GM04504 (cell line): ENCODE data around the gene SHANK3.

Source experiments
- DNase-seq: peaks from one replicate; pipeline ENCODE4 v3.0.0-alpha.2; 2012; ENCODE audit warnings: low read depth

The SHANK3 gene

GRCh38 chr22:50699756-50700386, 27.2 kb downstream of the SHANK3 start:
- DNase-seq = no peak

- no peak for DNase-seq
These were observed 27.9 kb downstream of the SHANK3 start for GRCh38 chr22:50700387-50701075.

- DNase-seq = no peak
These were observed 28.4 kb downstream of the SHANK3 start for GRCh38 chr22:50701076-50701419.

- no peak for DNase-seq
These were observed 29.0 kb downstream of the SHANK3 start for GRCh38 chr22:50701428-50702154.

- DNase-seq = no peak
These were observed 29.6 kb downstream of the SHANK3 start for GRCh38 chr22:50702261-50702671.

- DNase-seq = no peak
These were observed 30.4 kb downstream of the SHANK3 start for GRCh38 chr22:50702821-50703725.

GRCh38 chr22:50703726-50704509, 31.3 kb downstream of the SHANK3 start:
- no peak for DNase-seq

GRCh38 chr22:50704510-50705218, 32.0 kb downstream of the SHANK3 start:
- no peak for DNase-seq

GRCh38 chr22:50705219-50705691, 32.6 kb downstream of the SHANK3 start:
- no peak for DNase-seq

- DNase-seq = no peak
These were observed 33.3 kb downstream of the SHANK3 start for GRCh38 chr22:50705851-50706351.

GRCh38 chr22:50706481-50707125, 34.0 kb downstream of the SHANK3 start:
- no peak for DNase-seq

GRCh38 chr22:50708474-50708873, 35.9 kb downstream of the SHANK3 start:
- DNase-seq = no peak

- no peak for DNase-seq
These were observed 36.4 kb downstream of the SHANK3 start for GRCh38 chr22:50708996-50709395.

GRCh38 chr22:50710221-50710620, 37.6 kb downstream of the SHANK3 start:
- DNase-seq = no peak

GRCh38 chr22:50710886-50711285, 38.3 kb downstream of the SHANK3 start:
- DNase-seq = no peak

- no peak for DNase-seq
These were observed 39.1 kb downstream of the SHANK3 start for GRCh38 chr22:50711446-50712340.

GRCh38 chr22:50712341-50713007, 39.9 kb downstream of the SHANK3 start:
- DNase-seq = no peak

- no peak for DNase-seq
These were observed 40.4 kb downstream of the SHANK3 start for GRCh38 chr22:50713008-50713385.
